GM10248 (cell line): Measurements from ENCODE around the gene RNU11.
"Not testable (repeated sequence)": the region's sequence is repeated elsewhere in the genome, so short reads cannot be mapped to it uniquely, and the experiment has no call there.

Experiments used
- CTCF ChIA-PET: fragments of 300-600 bp; sonication (Branson Sonifier 250); formaldehyde crosslinking; extraction: SDS; loops from one replicate; lab custom pipeline; 2021; ENCODE audit warnings: antibody characterized with exemption; lab: Yijun Ruan, JAX
- POLR2A ChIA-PET: fragments of 350-650 bp; sonication (Branson Sonifier 250); formaldehyde crosslinking; extraction: SDS; loops from one replicate; lab custom pipeline; 2020; ENCODE audit warnings: antibody characterized with exemption; lab: Yijun Ruan, JAX
- DNase-seq: peaks from one replicate; pipeline ENCODE4 v3.0.0; 2012; ENCODE audit errors: extremely low spot score
- CTCF ChIP-seq: IDR thresholded peaks from 2 replicates; pipeline ENCODE4 v1.5.1; 2012; ENCODE audit warnings: mild to moderate bottlenecking, low read depth; ENCODE audit errors: extremely low read depth, missing control alignments, control extremely low read depth

The RNU11 gene

GRCh38 chr1:28642847-28643635 lies 5.4 kb upstream of the RNU11 start, which contains the start of gene TAF12:
TSS of gene TAF12 (minus strand) at chr1:28643067. CDS start at chr1:28622081, 20,986 bp downstream.
- ChIA-PET CTCF (interaction anchor here (0.7 to 2.0 kb wide), 9 partner anchors 15 to 268 kb away, joined by 3 to 6 read pairs (median 3); partner anchors contain the start of gene YTHDF2), POLR2A (interaction anchor here (0.6 to 3.2 kb wide), 19 partner anchors 10 to 1755 kb away, joined by 3 to 49 read pairs (median 4); partner anchors contain the start of genes ATP5IF1, GMEB1, RCC1 and TRNAU1AP)
- peak; percentile 56 for TF ChIP-seq CTCF
- peak; percentile 90 for DNase-seq

GRCh38 chr1:28644494-28644893 lies 3.9 kb upstream of the RNU11 start:
- no peak for DNase-seq
- no peak for TF ChIP-seq CTCF
- ChIA-PET POLR2A (interaction anchor here (0.6 to 3.2 kb wide), 4 partner anchors 24 to 238 kb away, joined by 3 to 49 read pairs (median 12); partner anchors contain the start of genes GMEB1 and RCC1), CTCF (interaction anchor here (0.9 to 2.0 kb wide), 4 partner anchors 9 to 553 kb away, joined by 3 to 6 read pairs (median 4); no protein-coding TSS in a partner anchor)

GRCh38 chr1:28645406-28645805 lies 3.0 kb upstream of the RNU11 start:
- CTCF ChIA-PET = interaction anchor here (1.1 to 1.3 kb wide), 2 partner anchors 10 to 23 kb away, joined by 3 read pairs; partner anchors contain the start of gene GMEB1
- DNase-seq = not testable (repeated sequence)
- POLR2A ChIA-PET = interaction anchor here (0.7 to 3.2 kb wide), 3 partner anchors 23 to 275 kb away, joined by 4 to 49 read pairs (median 5); partner anchors contain the start of gene GMEB1

- TF ChIP-seq CTCF = no peak
- ChIA-PET CTCF (interaction anchor here (1.1 kb wide), 1 partner anchor 22 kb away, joined by 3 read pairs; the partner anchor contains the start of gene GMEB1), POLR2A (interaction anchor here (0.7 to 1.1 kb wide), 2 partner anchors 64 to 276 kb away, joined by 3 to 4 read pairs; no protein-coding TSS in a partner anchor)
- no peak for DNase-seq
These were observed 2.4 kb upstream of the RNU11 start for GRCh38 chr1:28646040-28646439.

GRCh38 chr1:28648008-28648473 lies 359 bp upstream of the RNU11 start:
- POLR2A ChIA-PET = interaction anchor here (0.5 to 2.4 kb wide), 23 partner anchors 11 to 1311 kb away, joined by 3 to 39 read pairs (median 4); partner anchors contain the start of genes GMEB1, RCC1, TRNAU1AP and YTHDF2
- CTCF ChIA-PET = interaction anchor here (1.0 to 2.0 kb wide), 4 partner anchors 8 to 229 kb away, joined by 3 to 6 read pairs (median 4); partner anchors contain the start of gene YTHDF2

GRCh38 chr1:28653063-28653462 lies 4.7 kb downstream of the RNU11 start:
- POLR2A ChIA-PET, DNase-seq: not testable (repeated sequence)
- CTCF ChIA-PET = interaction anchor here (1.2 kb wide), 1 partner anchor 224 kb away, joined by 6 read pairs; no protein-coding TSS in a partner anchor

More at GRCh38 chr1:28648008-28648473, 359 bp upstream of the RNU11 start:
- no peak for TF ChIP-seq CTCF
- DNase-seq = peak; percentile 86

- CTCF ChIA-PET = interaction anchor here (1.0 kb wide), 1 partner anchor 83 kb away, joined by 3 read pairs; the partner anchor contains the start of gene YTHDF2
- DNase-seq, POLR2A ChIA-PET: not testable (repeated sequence)
- peak; percentile 33 for TF ChIP-seq CTCF
These were observed 5.5 kb downstream of the RNU11 start for GRCh38 chr1:28653870-28654269.

GRCh38 chr1:28655448-28656311 lies 7.3 kb downstream of the RNU11 start:
- POLR2A ChIA-PET = interaction anchor here (1.1 kb wide), 1 partner anchor 13 kb away, joined by 3 read pairs; the partner anchor contains the start of gene TAF12
- not testable (repeated sequence) for DNase-seq
- CTCF ChIA-PET = interaction anchor here (1.0 to 1.7 kb wide), 3 partner anchors 9 to 222 kb away, joined by 3 to 6 read pairs (median 3); no protein-coding TSS in a partner anchor
